ENCODE data around the gene TAS2R41.

The TAS2R41 gene

DNA sequence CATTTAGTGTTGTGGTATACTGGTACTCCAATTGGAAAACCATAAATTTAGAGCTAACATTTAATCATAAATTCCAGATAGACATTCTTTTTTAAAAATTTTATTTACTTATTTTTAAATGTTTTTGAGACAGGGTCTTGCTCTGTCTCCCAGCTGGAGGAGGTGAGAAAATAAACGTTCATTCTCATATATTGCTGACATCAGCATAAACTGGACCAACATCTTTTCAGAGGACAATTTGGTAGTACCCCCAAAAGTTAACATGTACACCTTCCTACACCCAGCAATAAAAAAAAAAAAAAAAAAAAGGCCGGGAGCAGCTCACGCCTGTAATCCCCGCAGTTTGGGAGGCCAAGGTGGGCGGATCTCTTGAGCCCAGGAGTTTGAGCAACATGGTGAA lies 29.2 kb upstream of the TAS2R41 start:
- FAIRE-seq: no peak
- DNase-seq (ENCODE audit: insufficient read length, low spot score): no peak
- TF ChIP-seq, protein P1, sequence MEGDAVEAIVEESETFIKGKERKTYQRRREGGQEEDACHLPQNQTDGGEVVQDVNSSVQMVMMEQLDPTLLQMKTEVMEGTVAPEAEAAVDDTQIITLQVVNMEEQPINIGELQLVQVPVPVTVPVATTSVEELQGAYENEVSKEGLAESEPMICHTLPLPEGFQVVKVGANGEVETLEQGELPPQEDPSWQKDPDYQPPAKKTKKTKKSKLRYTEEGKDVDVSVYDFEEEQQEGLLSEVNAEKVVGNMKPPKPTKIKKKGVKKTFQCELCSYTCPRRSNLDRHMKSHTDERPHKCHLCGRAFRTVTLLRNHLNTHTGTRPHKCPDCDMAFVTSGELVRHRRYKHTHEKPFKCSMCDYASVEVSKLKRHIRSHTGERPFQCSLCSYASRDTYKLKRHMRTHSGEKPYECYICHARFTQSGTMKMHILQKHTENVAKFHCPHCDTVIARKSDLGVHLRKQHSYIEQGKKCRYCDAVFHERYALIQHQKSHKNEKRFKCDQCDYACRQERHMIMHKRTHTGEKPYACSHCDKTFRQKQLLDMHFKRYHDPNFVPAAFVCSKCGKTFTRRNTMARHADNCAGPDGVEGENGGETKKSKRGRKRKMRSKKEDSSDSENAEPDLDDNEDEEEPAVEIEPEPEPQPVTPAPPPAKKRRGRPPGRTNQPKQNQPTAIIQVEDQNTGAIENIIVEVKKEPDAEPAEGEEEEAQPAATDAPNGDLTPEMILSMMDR (IDR thresholded peaks at IDR 0.05; ENCODE audit: insufficient read depth, missing control alignments): no peak

DNA sequence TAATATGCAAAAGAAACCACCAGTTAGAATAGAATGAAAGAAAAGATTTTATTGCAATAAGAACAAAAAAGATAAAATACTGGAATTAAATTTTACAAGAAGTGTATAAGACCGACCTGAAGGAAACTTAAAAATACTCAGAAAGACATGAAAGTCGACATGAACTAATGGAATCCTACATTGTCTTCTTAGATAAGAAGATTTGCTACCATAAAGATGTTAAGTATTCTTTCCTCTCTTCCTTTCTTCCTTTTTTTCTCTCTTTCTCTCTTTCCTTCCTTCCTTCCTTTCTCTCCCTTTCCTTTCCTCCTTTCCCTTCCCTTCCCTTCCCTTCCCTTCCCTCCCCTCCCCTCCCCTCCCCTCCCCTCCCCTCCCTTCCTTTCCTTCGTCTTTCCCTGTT lies 27.9 kb upstream of the TAS2R41 start:
- FAIRE-seq (no peak), DNase-seq (ENCODE audit: insufficient read length, low spot score) (no peak)
- TF ChIP-seq, protein P1 (IDR thresholded peaks at IDR 0.05; ENCODE audit: insufficient read depth, missing control alignments): no peak

DNA sequence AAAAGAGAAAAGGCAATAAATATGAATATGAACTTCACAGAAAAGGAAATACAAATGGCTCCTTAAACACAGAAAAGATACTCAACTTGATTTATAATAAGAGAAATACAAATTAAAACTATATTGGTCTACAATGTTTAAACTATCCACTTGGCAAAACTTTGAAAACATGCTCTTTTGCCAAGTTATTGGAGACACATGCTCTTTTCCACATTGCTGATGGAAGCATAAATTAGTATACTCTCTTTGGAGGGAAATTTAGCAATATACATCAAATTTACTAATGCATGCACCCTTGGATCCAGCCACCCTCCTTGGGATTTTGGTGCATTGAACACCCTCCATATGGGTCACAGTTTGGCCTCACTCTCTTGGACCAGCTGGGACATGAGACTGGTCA lies 26.6 kb upstream of the TAS2R41 start:
- no peak for DNase-seq (ENCODE audit: insufficient read length, low spot score)
- TF ChIP-seq, protein P1 (IDR thresholded peaks at IDR 0.05; ENCODE audit: insufficient read depth, missing control alignments): no peak
- FAIRE-seq: no peak

DNA sequence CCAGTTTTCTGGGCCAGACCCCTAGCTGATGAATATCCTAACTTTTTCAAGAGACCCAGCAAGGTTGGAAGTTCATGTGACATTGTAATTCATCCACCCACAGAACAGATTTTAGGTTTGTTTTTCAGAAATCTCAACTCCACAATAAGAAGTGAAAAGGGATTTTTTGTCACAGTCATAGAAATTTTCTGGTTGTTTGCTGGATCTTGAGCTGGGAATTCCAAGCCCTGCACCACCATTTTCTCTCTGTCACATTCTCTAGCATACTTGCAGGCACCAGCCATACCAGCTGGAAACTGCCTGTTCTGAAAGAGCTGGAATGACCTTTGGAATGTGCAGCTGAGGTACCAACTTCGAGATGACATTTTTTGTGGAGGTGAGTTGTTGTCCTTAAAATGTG lies 25.9 kb upstream of the TAS2R41 start:
- FAIRE-seq (no peak), DNase-seq (ENCODE audit: insufficient read length, low spot score) (no peak)
- TF ChIP-seq, protein P1 (IDR thresholded peaks at IDR 0.05; ENCODE audit: insufficient read depth, missing control alignments): no peak

DNA sequence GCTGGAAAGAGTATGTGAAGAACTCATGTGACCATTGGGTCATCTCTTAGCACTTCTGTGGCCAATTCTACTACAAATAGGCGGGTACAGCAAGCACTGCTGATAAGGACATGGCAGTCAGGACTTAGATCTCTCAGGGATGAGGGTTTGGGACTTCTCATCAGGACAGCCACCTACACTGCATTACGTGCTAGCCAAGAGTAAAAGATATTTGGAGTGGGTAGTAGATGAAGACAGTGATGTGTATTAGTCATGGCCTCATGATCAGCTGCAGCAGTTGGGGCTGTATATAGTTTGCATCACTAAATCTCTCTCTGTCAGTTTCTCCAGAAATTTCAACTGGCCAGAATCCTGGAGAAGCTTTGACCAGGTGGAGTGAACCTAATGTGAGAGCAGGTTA lies 25.2 kb upstream of the TAS2R41 start:
- DNase-seq (ENCODE audit: insufficient read length, low spot score) (no peak), FAIRE-seq (no peak)
- TF ChIP-seq, protein P1 (IDR thresholded peaks at IDR 0.05; ENCODE audit: insufficient read depth, missing control alignments): no peak

DNA sequence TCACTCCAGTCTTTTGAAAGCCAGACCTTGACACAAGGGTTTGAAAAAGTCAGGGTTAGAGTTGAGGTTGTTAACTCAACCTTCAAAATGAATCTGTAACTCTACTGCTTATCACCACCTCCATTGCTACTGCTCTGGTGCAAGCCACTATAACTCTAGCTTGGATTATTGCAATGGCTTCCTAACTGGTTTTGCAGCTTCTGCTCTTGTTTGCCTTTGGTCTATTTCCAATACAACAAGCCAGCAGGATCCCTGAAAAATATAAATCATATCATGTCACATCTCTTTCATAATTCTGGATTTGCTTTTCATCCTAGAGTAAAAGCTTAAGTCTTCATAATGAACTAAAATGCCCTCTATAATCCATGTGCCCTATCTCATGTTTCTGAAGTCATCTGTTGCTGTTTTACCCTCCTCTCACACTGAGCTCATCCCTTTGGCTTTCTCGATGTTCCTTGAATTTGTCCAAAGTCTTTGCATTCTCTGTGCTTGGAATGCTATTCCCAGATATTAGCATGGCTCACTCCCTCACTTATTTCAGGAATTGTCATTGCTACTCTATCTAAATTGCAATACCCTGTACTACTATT lies 23.5 kb upstream of the TAS2R41 start:
- FAIRE-seq: no peak
- TF ChIP-seq, protein P1 (IDR thresholded peaks at IDR 0.05; ENCODE audit: insufficient read depth, missing control alignments): no peak
- DNase-seq (ENCODE audit: insufficient read length, low spot score): no peak

DNA sequence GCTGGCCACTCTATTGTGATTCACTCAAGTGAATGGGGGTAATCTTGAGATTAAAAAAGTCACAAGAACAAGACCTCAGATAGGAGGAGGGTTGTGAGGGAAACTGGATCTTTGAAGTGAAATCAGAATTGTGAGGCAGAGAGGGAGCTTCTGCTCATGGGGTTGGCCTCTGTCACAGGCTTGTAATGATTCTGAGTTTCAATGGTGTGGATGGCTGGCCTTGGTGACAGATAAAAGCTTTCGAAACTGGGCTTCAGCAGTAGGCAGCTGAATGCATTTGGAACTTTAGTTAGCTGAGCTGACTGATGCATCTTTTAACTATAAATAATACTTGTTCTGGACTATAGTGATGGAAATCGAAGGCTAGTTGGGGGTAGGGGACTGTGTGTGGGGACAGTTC lies 22.2 kb upstream of the TAS2R41 start:
- DNase-seq (ENCODE audit: insufficient read length, low spot score) (no peak), FAIRE-seq (no peak)
- TF ChIP-seq, protein P1 (IDR thresholded peaks at IDR 0.05; ENCODE audit: insufficient read depth, missing control alignments): no peak

All from D721Med (cell line).